SK-N-SH (cell line): ENCODE results near the gene ITM2A. TPM values are rescaled to one million over a fixed set of nuclear protein-coding genes. Genes with fewer than 3 reads are reported as not detected.

Experiments
- CTCF ChIA-PET: fragments of 300-600, 350-600 bp; formaldehyde crosslinking; extraction: SDS; loops from one replicate; lab custom pipeline; 2021; lab: Yijun Ruan, JAX
- POLR2A ChIA-PET: fragments of 350-600 bp; sonication (Branson Sonifier 250); formaldehyde crosslinking; extraction: SDS; loops from one replicate; lab custom pipeline; 2020; ENCODE audit warnings: antibody characterized with exemption, inconsistent platforms; lab: Yijun Ruan, JAX
- DNase-seq: peaks from one replicate; pipeline ENCODE4 v3.0.0; 2012
- H2AFZ ChIP-seq: fragments of 200-600 bp; sonication (generic); 2 replicates; pipeline ENCODE4 v1.8.1; 2016; ENCODE audit warnings: antibody characterized with exemption, mild to moderate bottlenecking, low read depth
- H3F3A ChIP-seq: fragments of 200-600 bp; sonication (generic); replicated peaks from 2 replicates; pipeline ENCODE3; 2016; ENCODE audit warnings: antibody characterized with exemption, mild to moderate bottlenecking; ENCODE audit not compliant: insufficient read depth
- H3K27ac ChIP-seq, 2 experiments: fragments of 200-500 bp in 1 of 2; fragments of 200-600 bp in 1 of 2; sonication (Bioruptor generic) in 1 of 2; sonication (generic), shearing (Covaris generic) in 1 of 2; 2 replicates each; pipeline versions ENCODE4 v1.5.1 to v1.6.1; 2014 to 2016; ENCODE audit warnings: low read depth in 2 of 2, inconsistent platforms in 1 of 2, low read length in 1 of 2, mild to moderate bottlenecking in 1 of 2, mixed read lengths in 1 of 2
- H3K27me3 ChIP-seq: fragments of 200-600 bp; sonication (generic), shearing (Covaris generic); 2 replicates; pipeline ENCODE4 v1.6.1; 2016; ENCODE audit warnings: mixed run types; ENCODE audit not compliant: insufficient read depth
- H3K36me3 ChIP-seq, 2 experiments: fragments of 200-500 bp in 1 of 2; fragments of 200-600 bp in 1 of 2; sonication (Bioruptor generic) in 1 of 2; sonication (generic) in 1 of 2; replicated peaks in 1 of 2; 2 replicates each; pipeline versions ENCODE3 to v1.5.1; 2014 to 2016; ENCODE audit warnings: low read length in 1 of 2, mild to moderate bottlenecking in 1 of 2; ENCODE audit not compliant: insufficient read depth in 2 of 2, control insufficient read depth in 1 of 2
- H3K4me1 ChIP-seq, 2 experiments: fragments of 200-500 bp in 1 of 2; fragments of 200-600 bp in 1 of 2; sonication (Bioruptor generic) in 1 of 2; sonication (generic), shearing (Covaris generic) in 1 of 2; 2 replicates each; pipeline versions ENCODE4 v1.5.1 to v1.6.1; 2014 to 2016; ENCODE audit warnings: low read depth in 1 of 2, low read length in 1 of 2, mixed run types in 1 of 2; ENCODE audit not compliant: insufficient read depth in 2 of 2, control insufficient read depth in 1 of 2
- H3K4me2 ChIP-seq: fragments of 200-600 bp; sonication (generic), shearing (Covaris generic); 2 replicates; pipeline ENCODE4 v1.6.1; 2017; ENCODE audit warnings: mixed run types
- H3K4me3 ChIP-seq, 2 experiments: fragments of 200-500 bp in 1 of 2; fragments of 200-600 bp in 1 of 2; sonication (Bioruptor generic) in 1 of 2; sonication (generic), shearing (Covaris generic) in 1 of 2; 2 replicates each; pipeline versions ENCODE4 v1.5.1 to v1.8.1; 2014 to 2016; ENCODE audit warnings: low read depth in 2 of 2, inconsistent platforms in 1 of 2, low read length in 1 of 2, mild to moderate bottlenecking in 1 of 2, mixed read lengths in 1 of 2, moderate library complexity in 1 of 2
- H3K79me2 ChIP-seq: fragments of 200-600 bp; sonication (generic); 2 replicates; pipeline ENCODE4 v1.8.1; 2017; ENCODE audit warnings: mild to moderate bottlenecking; ENCODE audit not compliant: insufficient read depth
- H3K9ac ChIP-seq: fragments of 200-600 bp; sonication (generic); 2 replicates; pipeline ENCODE4 v1.6.1; 2017; ENCODE audit warnings: mixed run types
- H3K9me2 ChIP-seq: fragments of 200-600 bp; sonication (generic); 2 replicates; pipeline ENCODE4 v1.6.1; 2017; ENCODE audit warnings: mixed run types
- H3K9me3 ChIP-seq: fragments of 200-600 bp; sonication (generic); 2 replicates; pipeline ENCODE4 v1.6.1; 2017; ENCODE audit warnings: mixed run types, mild to moderate bottlenecking, moderate library complexity
- H4K20me1 ChIP-seq: fragments of 200-600 bp; sonication (generic); 2 replicates; pipeline ENCODE4 v1.6.1; 2017; ENCODE audit warnings: mild to moderate bottlenecking, mixed run types; ENCODE audit not compliant: insufficient read depth
- CHD2 ChIP-seq: fragments of 150-350 bp; IDR thresholded peaks from 2 replicates; pipeline ENCODE4 v1.6.1; 2018; ENCODE audit warnings: low read length; ENCODE audit not compliant: partially characterized antibody
- EP300 ChIP-seq, 2 experiments: IDR thresholded peaks; 2 replicates each; pipeline versions ENCODE4 v1.4.0 to v1.6.1; 2012; ENCODE audit warnings: borderline replicate concordance in 1 of 2, low read depth in 1 of 2, low read length in 1 of 2
- EZH2phosphoT487 ChIP-seq: fragments of 200-600 bp; sonication (generic); IDR thresholded peaks from 2 replicates; pipeline ENCODE4 v1.6.1; 2017; ENCODE audit warnings: low read depth, mixed run types, mild to moderate bottlenecking, antibody characterized with exemption, moderate library complexity, borderline replicate concordance
- GABPA ChIP-seq: IDR thresholded peaks from 2 replicates; pipeline ENCODE4 v1.4.0; 2012; ENCODE audit warnings: low read depth, mild to moderate bottlenecking
- IRF3 ChIP-seq: fragments of 150-350 bp; IDR thresholded peaks from 2 replicates; pipeline ENCODE4 v1.6.1; 2016; ENCODE audit warnings: mild to moderate bottlenecking, low read depth, low read length
- JUND ChIP-seq: IDR thresholded peaks from 2 replicates; pipeline ENCODE4 v1.4.0; 2012
- MAX ChIP-seq: IDR thresholded peaks from 2 replicates; pipeline ENCODE4 v1.4.0; 2012; ENCODE audit warnings: low read depth
- MXI1 ChIP-seq: IDR thresholded peaks from 2 replicates; pipeline ENCODE4 v1.6.1; 2012; ENCODE audit warnings: mild to moderate bottlenecking, low read depth, low read length, improper control_type of control experiment
- NRF1 ChIP-seq: IDR thresholded peaks from 2 replicates; pipeline ENCODE4 v1.6.1; 2012; ENCODE audit warnings: low read depth, mild to moderate bottlenecking, low read length
- RFX5 ChIP-seq: IDR thresholded peaks from 2 replicates; pipeline ENCODE4 v1.6.1; 2012; ENCODE audit warnings: mild to moderate bottlenecking, improper control_type of control experiment, low read length
- RXRA ChIP-seq: IDR thresholded peaks from 2 replicates; pipeline ENCODE4 v1.4.0; 2012; ENCODE audit warnings: low read depth, mild to moderate bottlenecking, borderline replicate concordance
- SIN3A ChIP-seq: IDR thresholded peaks from 2 replicates; pipeline ENCODE4 v1.6.1; 2012; ENCODE audit warnings: low read depth, mild to moderate bottlenecking, low read length, moderate library complexity, borderline replicate concordance
- SMC3 ChIP-seq: IDR thresholded peaks from 2 replicates; pipeline ENCODE4 v1.6.1; 2012; ENCODE audit warnings: low read depth, low read length, improper control_type of control experiment
- TAF1 ChIP-seq: IDR thresholded peaks from 2 replicates; pipeline ENCODE4 v1.6.1; 2012; ENCODE audit warnings: low read depth, mild to moderate bottlenecking, low read length, moderate library complexity, borderline replicate concordance
- USF2 ChIP-seq: fragments of 150-350 bp; IDR thresholded peaks from 2 replicates; pipeline ENCODE4 v1.6.1; 2017; ENCODE audit warnings: antibody characterized with exemption, low read length, low read depth, borderline replicate concordance
- ZBTB33 ChIP-seq: IDR thresholded peaks from 2 replicates; pipeline ENCODE4 v1.4.0; 2012; ENCODE audit warnings: low read depth, borderline replicate concordance
- WGBS: methylation state at CpG from one replicate; pipeline ENCODE4 v1.1.6; 2017; ENCODE audit warnings: low lambda C conversion rate; 5-methylcytosine and 5-hydroxymethylcytosine counted together
- polyA plus RNA-seq, 3 experiments: library from polyadenylated mRNA; depleted of rRNA; stranded (reverse); fragments of >200 nt; gene quantifications; 2 replicates each; pipeline ENCODE4 v1.2.3, GENCODE V29; 2012
- TF ChIP-seq, protein P1 (sequence below): IDR thresholded peaks from 2 replicates; pipeline ENCODE4 v1.6.1; 2012; ENCODE audit warnings: mild to moderate bottlenecking, low read depth, low read length, moderate library complexity
- TF ChIP-seq, protein P2 (sequence below): fragments of 200-600 bp; sonication (generic); IDR thresholded peaks from 2 replicates; pipeline ENCODE4 v1.6.1; 2017; ENCODE audit warnings: antibody characterized with exemption, mild to moderate bottlenecking, moderate library complexity

Gene ITM2A
- polyA plus RNA-seq, 1 of the 3 experiments (the other 2 are of a cell fraction) = not detected

- CTCF ChIA-PET = no interaction called here
- H3K36me3 ChIP-seq = no peaks in the 10 kb centered on the region
- no peak overlapping the region for H3K4me2 ChIP-seq
- H3K4me3 ChIP-seq = no peak overlapping the region
- POLR2A ChIA-PET = no interaction called here
- TF ChIP-seq EP300 (IDR thresholded peaks at IDR 0.05; ENCODE audit: borderline replicate concordance in 1 of 2, low read depth in 1 of 2, low read length in 1 of 2) = no peak
- TF ChIP-seq NRF1 = no peak
- no peak for TF ChIP-seq EZH2phosphoT487
- TF ChIP-seq RXRA = no peak
- no peak for TF ChIP-seq MXI1
- no peak for TF ChIP-seq SIN3A
- TF ChIP-seq SMC3 = no peak
- TF ChIP-seq ZBTB33 = no peak
- no peak for TF ChIP-seq IRF3
- no peak for TF ChIP-seq JUND
- TF ChIP-seq MAX = no peak
- TF ChIP-seq, protein P1, sequence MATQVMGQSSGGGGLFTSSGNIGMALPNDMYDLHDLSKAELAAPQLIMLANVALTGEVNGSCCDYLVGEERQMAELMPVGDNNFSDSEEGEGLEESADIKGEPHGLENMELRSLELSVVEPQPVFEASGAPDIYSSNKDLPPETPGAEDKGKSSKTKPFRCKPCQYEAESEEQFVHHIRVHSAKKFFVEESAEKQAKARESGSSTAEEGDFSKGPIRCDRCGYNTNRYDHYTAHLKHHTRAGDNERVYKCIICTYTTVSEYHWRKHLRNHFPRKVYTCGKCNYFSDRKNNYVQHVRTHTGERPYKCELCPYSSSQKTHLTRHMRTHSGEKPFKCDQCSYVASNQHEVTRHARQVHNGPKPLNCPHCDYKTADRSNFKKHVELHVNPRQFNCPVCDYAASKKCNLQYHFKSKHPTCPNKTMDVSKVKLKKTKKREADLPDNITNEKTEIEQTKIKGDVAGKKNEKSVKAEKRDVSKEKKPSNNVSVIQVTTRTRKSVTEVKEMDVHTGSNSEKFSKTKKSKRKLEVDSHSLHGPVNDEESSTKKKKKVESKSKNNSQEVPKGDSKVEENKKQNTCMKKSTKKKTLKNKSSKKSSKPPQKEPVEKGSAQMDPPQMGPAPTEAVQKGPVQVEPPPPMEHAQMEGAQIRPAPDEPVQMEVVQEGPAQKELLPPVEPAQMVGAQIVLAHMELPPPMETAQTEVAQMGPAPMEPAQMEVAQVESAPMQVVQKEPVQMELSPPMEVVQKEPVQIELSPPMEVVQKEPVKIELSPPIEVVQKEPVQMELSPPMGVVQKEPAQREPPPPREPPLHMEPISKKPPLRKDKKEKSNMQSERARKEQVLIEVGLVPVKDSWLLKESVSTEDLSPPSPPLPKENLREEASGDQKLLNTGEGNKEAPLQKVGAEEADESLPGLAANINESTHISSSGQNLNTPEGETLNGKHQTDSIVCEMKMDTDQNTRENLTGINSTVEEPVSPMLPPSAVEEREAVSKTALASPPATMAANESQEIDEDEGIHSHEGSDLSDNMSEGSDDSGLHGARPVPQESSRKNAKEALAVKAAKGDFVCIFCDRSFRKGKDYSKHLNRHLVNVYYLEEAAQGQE = no peak
- TF ChIP-seq TAF1 = no peak
- TF ChIP-seq USF2 = no peak
- TF ChIP-seq, protein P2, sequence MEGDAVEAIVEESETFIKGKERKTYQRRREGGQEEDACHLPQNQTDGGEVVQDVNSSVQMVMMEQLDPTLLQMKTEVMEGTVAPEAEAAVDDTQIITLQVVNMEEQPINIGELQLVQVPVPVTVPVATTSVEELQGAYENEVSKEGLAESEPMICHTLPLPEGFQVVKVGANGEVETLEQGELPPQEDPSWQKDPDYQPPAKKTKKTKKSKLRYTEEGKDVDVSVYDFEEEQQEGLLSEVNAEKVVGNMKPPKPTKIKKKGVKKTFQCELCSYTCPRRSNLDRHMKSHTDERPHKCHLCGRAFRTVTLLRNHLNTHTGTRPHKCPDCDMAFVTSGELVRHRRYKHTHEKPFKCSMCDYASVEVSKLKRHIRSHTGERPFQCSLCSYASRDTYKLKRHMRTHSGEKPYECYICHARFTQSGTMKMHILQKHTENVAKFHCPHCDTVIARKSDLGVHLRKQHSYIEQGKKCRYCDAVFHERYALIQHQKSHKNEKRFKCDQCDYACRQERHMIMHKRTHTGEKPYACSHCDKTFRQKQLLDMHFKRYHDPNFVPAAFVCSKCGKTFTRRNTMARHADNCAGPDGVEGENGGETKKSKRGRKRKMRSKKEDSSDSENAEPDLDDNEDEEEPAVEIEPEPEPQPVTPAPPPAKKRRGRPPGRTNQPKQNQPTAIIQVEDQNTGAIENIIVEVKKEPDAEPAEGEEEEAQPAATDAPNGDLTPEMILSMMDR = no peak
- TF ChIP-seq CHD2 = no peak
- TF ChIP-seq RFX5 = no peak
- no peak for TF ChIP-seq GABPA
- H3K9me3 ChIP-seq = no peaks in the 10 kb centered on the region
- no peaks in the 10 kb centered on the region for H3K4me1 ChIP-seq
- H4K20me1 ChIP-seq = no peaks in the 10 kb centered on the region
- H2AFZ ChIP-seq = no peak overlapping the region
- H3K9me2 ChIP-seq = no peaks in the 10 kb centered on the region
- H3K27me3 ChIP-seq = no peaks in the 10 kb centered on the region
- H3K27ac ChIP-seq = no peak overlapping the region
- no peak overlapping the region for H3K9ac ChIP-seq
- no peak for DNase-seq
- WGBS = 1% methylated on average over 3 of the region's 3 CpGs
- H3F3A ChIP-seq = no peaks in the 10 kb centered on the region
- H3K79me2 ChIP-seq = no peaks in the 10 kb centered on the region
Measured at GRCh38 chrX:79367907-79368306, 773 bp upstream of the ITM2A start.
